HUES6 (cell line): Measurements from ENCODE around the gene GGT5.
"Not testable (repeated sequence)": the region's sequence is repeated elsewhere in the genome, so short reads cannot be mapped to it uniquely, and the experiment has no call there.

Experiments
- H3K27ac ChIP-seq: 2 replicates; pipeline ENCODE4 v1.7.0; 2013; ENCODE audit warnings: low read depth, mild to moderate bottlenecking, low read length, inconsistent platforms
- H3K27me3 ChIP-seq: 2 replicates; pipeline ENCODE4 v1.6.1; 2013; ENCODE audit warnings: low read length; ENCODE audit not compliant: control insufficient read depth, insufficient read depth
- H3K36me3 ChIP-seq: 2 replicates; pipeline ENCODE4 v1.6.1; 2013; ENCODE audit warnings: low read length; ENCODE audit not compliant: control insufficient read depth, insufficient read depth
- H3K4me1 ChIP-seq: 2 replicates; pipeline ENCODE4 v1.6.1; 2013; ENCODE audit warnings: low read length; ENCODE audit not compliant: control insufficient read depth, insufficient read depth
- H3K4me3 ChIP-seq: 2 replicates; pipeline ENCODE4 v1.5.1; 2013; ENCODE audit warnings: low read depth, low read length
- H3K9ac ChIP-seq: one replicate; pipeline ENCODE4 v1.6.1; 2013; ENCODE audit warnings: mild to moderate bottlenecking, low read length
- H3K9me3 ChIP-seq: 2 replicates; pipeline ENCODE4 v1.6.1; 2013; ENCODE audit warnings: low read depth, low read length; ENCODE audit not compliant: control insufficient read depth, insufficient read depth

The GGT5 gene

GRCh38 chr22:24230911-24231656 lies 13.8 kb downstream of the GGT5 start:
- H3K27me3 ChIP-seq: no peaks in the 10 kb centered on the region
- H3K4me1 ChIP-seq: peaks cover 5% of the 10 kb centered on the region; the same call in 1 of the 2 replicates
- no peaks in the 10 kb centered on the region for H3K36me3 ChIP-seq
- no peak overlapping the region for H3K4me3 ChIP-seq
- no peaks in the 10 kb centered on the region for H3K9me3 ChIP-seq
- H3K27ac ChIP-seq: no peak overlapping the region
- no peak overlapping the region for H3K9ac ChIP-seq

DNA sequence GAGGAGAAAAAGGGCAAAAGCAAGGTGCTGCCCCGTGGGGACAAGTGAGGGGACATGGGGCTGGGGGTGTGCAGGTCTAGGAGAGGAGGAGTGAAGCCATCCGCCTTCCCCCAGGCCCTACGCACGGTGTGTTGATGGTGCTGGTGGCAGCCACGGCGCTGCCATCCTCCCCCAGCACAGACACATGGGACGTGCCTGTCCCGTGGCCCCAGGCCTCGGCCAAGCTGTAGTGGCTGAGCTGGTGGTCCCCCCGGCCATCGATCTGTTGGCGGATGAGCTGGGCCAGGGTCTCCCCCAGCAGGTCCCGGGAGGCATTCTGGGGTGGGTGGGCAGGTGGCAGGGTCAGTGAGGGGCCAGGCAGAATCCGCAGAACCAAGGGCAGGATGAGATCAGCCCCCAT lies 18.9 kb downstream of the GGT5 start:
- Histone ChIP-seq H3K27ac (no peak overlapping the region), H3K4me1 (peaks cover 4% of the 10 kb centered on the region; the same call in 1 of the 2 replicates), H3K36me3 (no peaks in the 10 kb centered on the region), H3K9me3 (peaks cover 5% of the 10 kb centered on the region; the same call in 1 of the 2 replicates), H3K4me3 (no peak overlapping the region), H3K27me3 (no peaks in the 10 kb centered on the region), H3K9ac (no peak overlapping the region)

DNA sequence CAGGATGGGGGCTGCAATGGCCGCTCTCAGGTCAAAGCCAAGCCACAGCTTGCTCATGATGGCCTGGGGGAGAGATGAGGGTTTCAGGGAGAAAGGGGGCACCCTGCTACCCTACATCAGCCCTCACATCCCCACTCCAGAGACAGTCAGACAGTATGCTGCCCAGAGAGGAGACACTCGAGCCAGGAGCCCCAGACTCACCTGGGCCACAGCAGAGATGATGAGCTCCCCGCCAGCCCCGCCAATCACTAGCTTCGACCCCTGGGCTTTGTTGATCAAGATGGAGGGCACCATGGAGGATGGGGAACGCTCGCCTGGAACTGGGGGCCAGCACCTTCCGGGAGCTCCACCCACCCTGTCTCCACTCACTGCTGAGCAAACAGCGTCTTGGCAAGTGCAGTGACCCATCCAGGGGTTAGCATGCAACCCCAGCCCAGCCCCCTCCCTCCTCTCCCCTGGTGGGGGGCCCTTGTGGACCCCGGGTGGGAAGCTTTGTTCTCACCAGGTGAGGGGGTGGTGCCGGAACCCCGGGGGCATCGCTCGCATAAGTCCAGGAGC lies 19.8 kb downstream of the GGT5 start:
- Histone ChIP-seq H3K36me3 (no peaks in the 10 kb centered on the region), H3K4me1 (no peaks in the 10 kb centered on the region), H3K9me3 (peaks cover 5% of the 10 kb centered on the region; the same call in 1 of the 2 replicates), H3K9ac (no peak overlapping the region), H3K4me3 (no peak overlapping the region), H3K27ac (no peak overlapping the region), H3K27me3 (no peaks in the 10 kb centered on the region)

- Histone ChIP-seq H3K4me3 (no peak overlapping the region), H3K27ac (no peak overlapping the region), H3K27me3 (no peaks in the 10 kb centered on the region)
Observed at GRCh38 chr22:24224468-24224867, 20.4 kb downstream of the GGT5 start.

DNA sequence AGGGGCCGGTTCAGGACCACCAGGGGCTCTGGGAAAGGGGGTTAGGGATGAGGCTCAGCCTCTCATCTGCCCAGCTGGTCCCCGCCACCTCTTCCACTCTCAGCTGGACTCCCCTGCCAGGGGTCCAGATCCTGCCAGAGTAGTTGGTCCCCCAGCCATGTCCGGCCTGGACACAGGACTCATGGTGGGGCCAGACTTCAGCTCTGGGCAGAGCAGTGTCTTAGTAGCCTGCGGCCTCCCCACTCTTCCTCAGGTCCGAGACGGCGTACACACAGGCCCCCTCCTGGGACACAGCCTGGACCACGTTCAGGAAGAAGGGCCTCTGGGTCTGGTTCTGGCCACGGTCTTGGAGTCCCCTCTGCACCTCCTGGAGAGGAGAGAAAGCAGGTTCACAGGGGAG lies 25.1 kb downstream of the GGT5 start:
- Histone ChIP-seq H3K9ac (no peak overlapping the region), H3K4me3 (no peak overlapping the region), H3K9me3 (peaks cover 3% of the 10 kb centered on the region; the same call in 1 of the 2 replicates), H3K4me1 (0 out of 2 replicates have a peak, but pooled peaks cover 1% of the 10 kb centered on the region), H3K27me3 (no peaks in the 10 kb centered on the region), H3K36me3 (no peaks in the 10 kb centered on the region), H3K27ac (no peak overlapping the region)

More at GRCh38 chr22:24224468-24224867, 20.4 kb downstream of the GGT5 start:
- peaks cover 5% of the 10 kb centered on the region; the same call in 1 of the 2 replicates for H3K9me3 ChIP-seq
- no peak overlapping the region for H3K9ac ChIP-seq
- no peaks in the 10 kb centered on the region for H3K36me3 ChIP-seq
- no peaks in the 10 kb centered on the region for H3K4me1 ChIP-seq

DNA sequence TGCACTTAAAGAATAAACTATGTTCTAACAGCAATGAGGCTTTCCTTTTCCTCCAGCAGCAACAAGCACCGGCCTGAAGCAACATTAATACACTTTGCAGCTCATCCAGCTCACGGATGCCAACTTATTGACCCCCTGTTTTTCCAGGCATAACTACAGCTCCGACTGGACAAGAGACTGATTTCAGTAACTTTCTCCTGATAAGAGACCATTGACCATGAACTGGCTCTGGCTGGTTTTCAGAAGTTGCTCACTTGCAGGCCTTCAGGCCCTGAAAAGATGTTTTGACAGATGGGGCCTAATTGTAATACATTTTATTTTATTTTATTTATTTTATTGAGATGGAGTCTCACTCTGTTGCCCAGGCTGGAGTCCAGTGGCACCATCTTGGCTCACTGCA lies 27.5 kb downstream of the GGT5 start:
- Histone ChIP-seq H3K4me3 (no peak overlapping the region), H3K36me3 (no peaks in the 10 kb centered on the region), H3K9me3 (no peaks in the 10 kb centered on the region), H3K4me1 (peaks cover 2% of the 10 kb centered on the region; the same call in 1 of the 2 replicates), H3K27me3 (no peaks in the 10 kb centered on the region), H3K27ac (no peak overlapping the region), H3K9ac (no peak overlapping the region)

GRCh38 chr22:24216541-24217209 lies 28.2 kb downstream of the GGT5 start:
- no peaks in the 10 kb centered on the region for H3K27me3 ChIP-seq
- no peak overlapping the region for H3K27ac ChIP-seq
- H3K9me3 ChIP-seq: no peaks in the 10 kb centered on the region
- H3K4me3 ChIP-seq: no peak overlapping the region
- peaks cover 2% of the 10 kb centered on the region; the same call in 1 of the 2 replicates for H3K4me1 ChIP-seq
- H3K9ac ChIP-seq: no peak overlapping the region
- H3K36me3 ChIP-seq: no peaks in the 10 kb centered on the region

- H3K4me1 ChIP-seq: peaks cover 2% of the 10 kb centered on the region; the same call in 1 of the 2 replicates
- H3K36me3 ChIP-seq: no peaks in the 10 kb centered on the region
- no peaks in the 10 kb centered on the region for H3K27me3 ChIP-seq
- H3K9me3 ChIP-seq: no peaks in the 10 kb centered on the region
- H3K27ac ChIP-seq: no peak overlapping the region
- no peak overlapping the region for H3K9ac ChIP-seq
- no peak overlapping the region for H3K4me3 ChIP-seq
Observed at GRCh38 chr22:24214467-24215285, 30.2 kb downstream of the GGT5 start.

- H3K4me1 ChIP-seq, H3K36me3 ChIP-seq, H3K27me3 ChIP-seq, H3K4me3 ChIP-seq, H3K27ac ChIP-seq, H3K9me3 ChIP-seq, H3K9ac ChIP-seq: not testable (repeated sequence)
Observed at GRCh38 chr22:24213111-24213510, 31.8 kb downstream of the GGT5 start.

DNA sequence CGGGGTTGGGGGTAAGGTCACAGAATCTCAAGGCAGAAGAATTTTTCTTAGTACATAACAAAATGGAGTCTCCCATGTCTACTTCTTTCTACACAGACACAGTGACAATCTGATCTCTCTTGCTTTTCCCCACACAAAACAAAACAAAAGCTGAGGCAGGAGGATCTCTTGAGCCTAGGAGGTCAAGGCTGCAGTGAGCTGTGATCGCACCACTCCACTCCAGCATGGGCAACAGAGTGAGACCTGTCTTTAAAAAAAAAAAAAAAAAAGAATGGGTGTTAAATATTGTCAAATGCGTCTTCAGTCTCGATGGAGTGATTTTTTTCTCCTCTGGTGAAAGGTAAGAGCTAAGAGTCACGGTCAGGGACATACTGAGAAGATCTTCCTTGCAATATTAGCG lies 33.2 kb downstream of the GGT5 start:
- not testable (repeated sequence) for H3K27me3 ChIP-seq, H3K4me3 ChIP-seq, H3K9me3 ChIP-seq, H3K36me3 ChIP-seq, H3K27ac ChIP-seq, H3K9ac ChIP-seq
- H3K4me1 ChIP-seq: peaks cover 18% of the 10 kb centered on the region
